Nucleus accumbens (tissue), 56 donors: ENCODE measurements around the gene NIPA2.
A peak's percentile ranks its signal among the peaks of the same experiment; 100 is the strongest.

Experiments
- DNase-seq, 56 donors: peaks; one replicate each; lab custom pipeline; 2025; lab: John Stamatoyannopoulos, UW

Gene NIPA2

DNA sequence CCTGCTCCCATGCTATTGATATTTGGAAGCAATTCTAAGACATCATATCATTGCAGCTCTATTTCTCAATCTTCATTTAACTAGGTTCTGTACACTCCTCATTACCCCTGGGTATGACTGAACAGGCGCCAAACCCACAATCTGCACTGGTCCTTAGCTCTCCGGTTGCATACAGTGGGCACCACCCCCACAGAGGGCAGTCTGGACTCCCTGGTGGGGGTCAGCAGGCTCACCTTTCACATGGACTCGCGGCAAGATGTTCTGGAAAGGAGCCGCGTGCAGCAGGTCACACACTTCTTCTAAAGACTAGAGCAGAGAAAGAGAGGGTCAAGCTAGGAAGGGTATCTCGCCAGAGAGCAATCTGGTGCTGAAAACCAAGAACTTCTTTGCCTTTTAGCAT lies 36.5 kb downstream of the NIPA2 start:
- no peak for DNase-seq

DNA sequence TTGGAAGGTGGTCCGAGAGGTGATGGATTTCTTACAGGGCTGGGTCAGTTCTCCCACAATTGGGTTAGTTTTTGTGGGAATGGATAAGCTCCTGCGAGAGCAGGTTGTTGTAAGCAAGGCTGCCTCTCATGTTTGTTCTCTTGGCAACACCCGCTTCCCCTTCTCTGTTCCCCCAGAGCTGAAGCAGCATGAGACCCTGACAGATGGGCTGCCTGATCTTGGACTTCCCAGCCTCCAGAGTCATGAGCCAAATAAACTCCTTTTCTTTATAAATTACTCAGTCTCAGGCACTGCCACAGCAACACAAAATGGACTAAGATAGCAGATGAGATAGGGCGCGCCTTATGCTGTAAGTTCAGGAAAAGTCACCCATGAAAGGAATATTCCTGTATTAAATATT lies 38.7 kb downstream of the NIPA2 start:
- no peak for DNase-seq

DNA sequence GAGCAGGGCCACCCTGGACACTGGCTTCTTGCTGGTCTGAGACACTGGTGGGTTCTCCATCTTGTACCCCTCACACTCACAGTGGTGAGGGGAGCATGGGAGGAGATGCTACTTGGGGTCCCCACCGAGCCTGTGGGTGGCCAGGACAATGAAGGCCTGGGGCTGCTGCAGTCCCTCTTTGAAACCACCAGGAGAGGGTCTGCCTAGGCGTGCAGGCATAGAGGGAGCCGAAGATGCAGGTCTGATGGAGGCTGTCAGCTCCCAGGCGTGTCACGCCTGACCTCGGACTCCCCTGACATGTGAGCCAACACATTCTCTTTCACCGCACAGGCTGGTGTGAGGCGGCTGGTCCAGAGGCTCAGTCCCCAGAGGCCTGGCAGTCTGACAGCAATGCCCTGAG lies 39.1 kb downstream of the NIPA2 start:
- no peak for DNase-seq

DNA sequence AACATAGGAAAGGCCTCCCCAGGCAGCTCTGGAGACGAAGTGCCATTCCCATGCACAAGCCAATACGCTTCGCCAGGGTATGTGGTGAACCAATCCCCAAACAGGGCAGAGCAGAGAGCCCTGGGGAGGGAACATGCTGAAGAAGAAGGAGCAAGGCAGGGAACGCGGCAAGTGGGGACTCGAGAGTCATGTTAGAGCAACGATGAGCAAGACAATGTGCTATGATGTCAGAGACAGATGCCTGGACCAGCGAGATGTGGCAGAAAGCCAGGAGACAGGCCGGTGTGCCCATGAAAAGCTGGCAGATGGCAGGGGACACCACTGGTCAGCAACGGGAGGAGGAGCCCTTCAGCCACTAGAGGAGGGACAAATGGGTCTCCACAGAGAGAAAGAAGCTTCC lies 39.6 kb downstream of the NIPA2 start:
- DNase-seq = peak in 4 of 56 donors; percentile 4 to 69 (median 12)

DNA sequence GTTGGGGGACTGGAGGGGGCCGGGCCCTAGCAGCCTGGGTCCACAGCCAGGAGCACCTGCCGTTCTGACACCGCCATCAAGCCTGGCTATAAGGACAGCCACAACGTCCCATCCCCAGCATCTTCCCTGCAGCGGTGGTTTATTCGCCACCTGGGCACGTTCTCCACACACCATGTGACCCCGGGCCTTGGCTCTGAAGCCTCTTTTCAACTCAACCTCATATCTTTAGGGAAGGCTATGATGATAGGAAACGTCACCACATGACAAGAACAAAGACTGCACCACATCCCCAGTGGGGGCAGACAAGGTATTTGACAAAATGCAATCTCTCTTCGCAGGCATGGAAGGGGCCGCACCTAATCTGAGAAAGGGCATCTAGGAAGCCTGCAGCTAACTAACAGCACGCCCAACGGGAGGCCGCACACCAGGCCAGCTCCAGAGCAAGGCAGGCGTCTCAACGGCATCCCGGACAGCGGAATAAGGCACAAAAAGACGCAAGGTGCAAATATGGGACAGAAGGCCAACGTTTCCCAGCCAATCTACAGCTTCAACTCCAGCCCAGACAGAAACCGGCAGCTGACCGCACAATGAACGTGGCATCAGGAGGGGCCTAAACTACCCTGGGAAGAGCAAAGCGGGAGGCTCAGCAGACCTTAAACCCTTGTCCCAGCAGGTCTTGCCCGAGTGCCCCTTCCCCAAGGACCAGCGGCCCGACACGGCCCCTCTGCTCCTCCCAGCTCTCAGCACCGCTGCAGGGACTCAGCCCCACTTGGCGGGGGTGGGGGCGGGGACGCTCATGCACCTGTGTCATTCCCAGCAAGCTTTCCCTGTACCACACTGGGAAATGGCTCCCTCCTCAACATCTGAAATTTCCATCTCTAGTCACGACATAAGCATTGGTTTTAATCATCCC lies 41.9 kb downstream of the NIPA2 start:
- DNase-seq = no peak

DNA sequence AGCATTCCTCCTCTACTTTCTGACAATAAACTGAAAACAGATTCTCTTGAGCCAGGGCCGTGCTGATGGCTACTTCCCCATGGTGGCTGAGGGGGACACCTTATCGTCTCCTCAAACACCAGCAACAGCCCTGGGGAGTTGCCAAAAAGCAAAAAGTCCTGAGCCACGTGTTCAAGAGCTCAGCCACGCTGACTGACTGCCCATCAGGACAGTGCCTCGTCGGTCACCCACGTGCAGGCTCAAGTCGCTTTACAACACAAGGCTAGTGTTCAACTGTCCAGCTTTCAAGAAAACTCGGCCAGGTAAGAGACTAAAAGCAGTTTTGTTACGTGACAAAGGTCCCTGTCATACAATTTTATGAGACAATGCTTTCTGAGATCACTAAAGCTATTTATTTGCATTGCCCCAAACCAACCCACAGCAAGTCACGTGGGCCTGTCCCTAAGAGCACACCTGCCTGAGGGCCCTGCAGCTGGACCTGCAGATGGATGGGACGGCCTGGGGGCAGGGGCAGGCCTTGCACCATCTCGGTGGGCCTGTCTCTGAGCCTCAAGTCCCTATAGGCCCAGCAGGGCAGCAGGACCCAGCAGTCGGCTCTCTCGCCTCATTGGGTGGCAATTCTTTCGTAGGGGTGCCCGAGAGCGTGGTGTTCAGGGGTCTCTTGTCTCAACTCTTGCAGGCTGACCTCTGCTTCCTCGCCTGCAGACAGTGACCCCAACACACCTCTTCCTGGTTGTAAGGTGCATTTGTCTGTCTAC lies 42.7 kb downstream of the NIPA2 start:
- DNase-seq = no peak

DNA sequence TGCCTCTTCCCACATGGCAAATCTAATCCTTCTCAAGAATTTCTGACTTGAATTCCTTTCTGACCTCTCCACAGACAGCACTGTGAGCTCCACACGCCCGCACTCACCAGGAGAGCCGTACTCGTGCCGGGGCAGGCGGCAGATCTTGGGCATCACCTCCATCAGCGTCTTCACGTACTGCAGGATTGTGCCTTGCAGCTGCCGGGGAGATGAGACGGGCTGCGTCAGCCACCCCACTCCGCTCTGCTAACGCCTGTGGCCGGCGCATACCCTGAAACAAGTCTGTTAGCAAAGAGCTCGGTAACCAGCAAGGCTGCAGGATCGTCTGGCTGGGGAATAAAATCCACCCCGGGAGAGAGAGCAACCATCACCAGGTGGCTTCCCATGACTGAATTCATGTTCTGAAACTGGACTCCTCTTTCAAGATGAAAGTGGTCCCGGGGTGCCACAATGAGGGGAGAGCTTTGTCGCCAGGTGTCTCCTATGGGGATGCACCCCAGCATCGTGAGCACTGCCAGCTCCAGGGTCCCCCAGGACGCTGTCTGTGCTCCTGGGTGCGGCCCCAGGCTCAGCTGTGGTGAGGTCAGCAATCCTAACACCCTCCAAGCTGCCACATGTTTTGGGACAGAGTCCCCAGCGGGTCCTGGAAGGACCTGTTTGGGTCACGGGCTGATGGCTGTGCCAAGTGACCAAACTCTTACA lies 43.4 kb downstream of the NIPA2 start:
- DNase-seq = no peak

DNA sequence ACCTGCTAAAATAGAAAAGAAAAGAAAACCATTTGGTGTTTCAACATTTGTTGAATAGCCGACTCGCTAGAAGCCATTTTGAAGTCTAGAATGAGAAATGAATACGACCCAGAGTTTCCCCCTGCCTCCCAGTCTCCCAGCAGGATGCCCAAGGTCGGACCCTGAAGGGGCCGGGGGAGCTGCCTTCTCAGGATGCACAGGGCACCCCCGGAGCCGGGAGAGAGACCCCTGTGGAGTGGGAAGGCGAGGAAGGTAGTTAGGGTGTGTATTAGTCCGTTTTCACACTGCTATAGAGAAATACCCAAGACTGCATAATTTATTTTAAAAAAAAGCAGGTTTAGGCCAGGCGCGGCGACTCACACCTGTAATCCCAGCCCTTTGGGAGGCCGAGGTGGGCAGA lies 44.7 kb downstream of the NIPA2 start:
- DNase-seq = no peak

DNA sequence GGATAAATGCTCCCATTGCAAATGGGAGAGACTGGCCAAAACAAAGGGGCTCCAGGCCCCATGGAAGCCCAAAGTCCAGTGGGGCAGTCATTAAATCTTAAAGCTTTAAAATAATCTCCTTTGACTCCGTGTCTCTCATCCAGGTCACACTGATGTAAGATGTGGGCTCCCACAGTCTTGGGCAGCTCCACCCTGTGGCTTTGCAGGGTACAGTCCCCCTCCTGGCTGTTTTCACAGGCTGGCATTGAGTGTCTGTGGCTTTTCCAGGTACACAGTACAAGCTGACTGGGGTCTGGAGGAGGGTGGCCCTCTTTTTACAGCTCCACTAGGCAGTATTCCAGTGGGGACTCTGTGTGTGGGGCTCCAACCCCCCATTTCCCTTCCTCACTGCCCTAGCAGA lies 45.9 kb downstream of the NIPA2 start:
- DNase-seq = no peak

DNA sequence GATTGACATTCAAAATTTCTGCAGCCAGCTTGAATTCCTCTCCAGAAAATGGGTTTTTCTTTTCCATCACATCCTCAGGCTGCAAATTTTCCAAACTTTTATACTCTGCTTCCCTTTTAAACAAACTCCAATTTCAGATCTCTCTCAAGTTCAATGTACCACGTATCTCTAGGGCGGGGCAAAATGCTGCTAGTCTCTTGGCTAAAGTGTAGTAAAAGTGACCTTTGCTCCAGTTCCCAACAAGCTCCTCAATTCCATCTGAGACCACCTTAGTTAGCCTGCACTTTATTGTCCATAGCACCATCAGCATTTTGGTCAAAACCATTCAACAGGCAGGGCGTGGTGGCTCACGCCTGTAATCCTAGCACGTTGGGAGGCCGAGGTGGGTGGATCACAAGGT lies 46.7 kb downstream of the NIPA2 start:
- no peak for DNase-seq

DNA sequence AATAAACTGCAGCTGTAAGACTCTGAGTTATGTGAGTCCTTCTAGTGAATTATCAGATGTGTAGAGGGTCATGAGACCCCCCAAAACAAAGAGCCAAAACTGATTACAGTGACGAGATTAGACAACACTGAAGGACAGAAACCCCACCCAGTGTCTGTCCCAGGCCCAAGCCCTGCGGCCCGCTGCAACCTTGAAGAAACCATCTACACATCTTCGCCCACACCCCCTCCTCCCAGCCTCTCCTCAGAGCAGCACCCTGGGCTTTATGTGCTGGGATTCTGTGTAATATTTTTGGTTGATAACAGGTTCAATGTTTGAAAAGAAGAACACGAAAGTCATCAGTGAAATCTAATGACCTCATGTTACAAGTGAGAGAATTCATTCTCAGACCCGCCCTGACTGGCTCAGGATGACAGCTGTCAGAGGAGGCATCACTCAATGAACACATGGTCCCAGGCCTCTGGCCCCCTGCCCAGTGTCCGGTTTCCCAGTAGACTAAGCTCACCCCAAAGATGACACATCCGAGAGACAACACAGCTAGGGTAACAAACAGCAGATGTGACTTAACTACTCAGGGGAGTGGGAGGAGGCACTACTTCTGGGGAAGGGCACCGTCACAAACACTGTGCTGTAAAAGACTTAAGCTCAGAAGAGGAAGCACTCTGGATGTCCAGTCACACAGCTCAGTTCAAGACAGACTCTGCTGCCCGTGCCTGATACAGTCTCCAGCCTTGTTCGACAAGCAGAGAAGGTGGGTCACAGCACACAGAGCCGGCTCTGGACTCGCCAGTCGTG lies 48.9 kb downstream of the NIPA2 start:
- peak in 14 of 56 donors; percentile 8 to 91 (median 19) for DNase-seq

DNA sequence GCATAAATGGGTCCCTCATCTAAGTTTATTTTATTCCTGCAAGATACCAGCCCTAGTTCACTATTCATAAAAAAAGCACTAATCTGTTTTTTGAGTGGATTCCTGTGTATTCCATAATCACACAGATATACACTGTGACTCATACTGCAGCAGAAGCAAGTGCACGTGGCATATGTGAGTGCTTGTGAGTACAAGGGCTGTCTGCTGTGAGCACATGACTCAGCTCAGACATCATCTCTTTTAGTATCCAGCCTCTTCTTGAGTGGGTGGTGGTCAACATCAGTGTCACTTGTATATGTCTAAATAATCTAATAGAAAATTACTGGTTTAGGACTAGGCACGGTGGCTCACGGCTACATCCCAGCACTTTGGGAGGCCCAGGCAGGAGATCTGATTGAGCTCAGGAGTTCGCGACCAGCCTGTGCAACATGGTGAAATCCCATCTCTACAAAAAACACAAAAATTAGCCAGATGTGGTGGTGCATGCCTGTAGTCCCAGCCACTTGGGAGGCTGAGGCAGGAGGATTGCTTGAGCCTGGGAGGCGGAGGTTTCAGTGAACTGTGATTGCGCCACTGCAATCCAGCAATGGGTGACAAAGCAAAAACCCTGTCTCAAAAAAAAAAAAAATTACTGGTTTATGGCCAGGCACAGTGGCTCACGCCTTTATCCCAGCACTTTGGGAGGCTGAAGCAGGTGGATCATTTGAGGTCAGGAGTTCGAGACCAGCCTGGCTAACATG lies 49.8 kb downstream of the NIPA2 start:
- peak in 5 of 56 donors; percentile 10 to 63 (median 34) for DNase-seq

DNA sequence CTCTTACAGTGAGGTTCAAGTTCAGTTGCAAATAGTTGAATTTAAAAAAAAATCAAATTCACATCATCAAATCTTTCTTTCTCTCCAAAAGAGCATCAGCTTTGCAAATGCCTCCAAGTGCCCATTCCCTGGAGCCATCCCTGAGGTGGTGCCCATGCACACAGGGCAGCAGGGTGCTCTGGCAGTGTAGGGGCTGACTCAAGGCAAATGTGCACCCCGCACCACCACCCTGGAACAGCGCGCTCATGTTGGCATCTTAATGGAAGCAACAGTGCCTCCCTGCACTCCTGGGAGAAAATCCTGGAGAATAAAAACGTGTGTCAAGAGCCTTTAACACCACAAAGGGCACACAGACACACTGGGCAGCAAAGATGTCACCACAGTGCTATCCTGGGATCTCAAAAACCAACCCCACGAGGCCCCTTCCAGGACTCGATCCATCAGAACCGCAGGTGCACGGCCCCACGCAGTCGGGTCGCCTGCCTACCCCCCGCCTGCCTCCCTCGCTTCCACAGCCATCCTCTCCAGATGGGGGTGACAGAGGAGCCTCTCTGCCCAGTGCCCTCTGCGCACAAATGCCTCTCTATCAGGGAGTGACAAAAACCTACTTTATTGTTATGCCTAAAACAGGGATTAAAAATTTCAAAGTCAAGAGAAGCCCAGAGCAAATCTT lies 50.8 kb downstream of the NIPA2 start:
- DNase-seq = no peak

DNA sequence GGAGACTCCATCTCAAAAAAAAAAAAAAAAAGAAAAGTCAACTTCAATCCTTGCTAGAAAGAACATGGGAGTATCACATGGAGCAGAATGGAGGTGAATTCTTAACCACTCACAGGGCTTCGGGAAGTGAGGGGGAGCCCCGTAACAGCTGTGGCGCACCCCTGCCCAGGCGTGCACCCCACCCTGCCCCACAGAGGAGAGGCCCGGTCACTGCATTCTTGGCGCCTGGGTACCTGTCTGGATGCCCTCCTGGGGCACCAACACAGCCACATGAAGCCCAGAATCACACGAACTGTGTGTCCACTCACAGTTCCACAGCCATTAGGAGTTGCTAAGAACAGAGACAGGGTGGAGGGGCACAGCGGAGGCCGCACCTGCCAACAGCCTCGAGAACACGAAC lies 51.8 kb downstream of the NIPA2 start:
- no peak for DNase-seq

DNA sequence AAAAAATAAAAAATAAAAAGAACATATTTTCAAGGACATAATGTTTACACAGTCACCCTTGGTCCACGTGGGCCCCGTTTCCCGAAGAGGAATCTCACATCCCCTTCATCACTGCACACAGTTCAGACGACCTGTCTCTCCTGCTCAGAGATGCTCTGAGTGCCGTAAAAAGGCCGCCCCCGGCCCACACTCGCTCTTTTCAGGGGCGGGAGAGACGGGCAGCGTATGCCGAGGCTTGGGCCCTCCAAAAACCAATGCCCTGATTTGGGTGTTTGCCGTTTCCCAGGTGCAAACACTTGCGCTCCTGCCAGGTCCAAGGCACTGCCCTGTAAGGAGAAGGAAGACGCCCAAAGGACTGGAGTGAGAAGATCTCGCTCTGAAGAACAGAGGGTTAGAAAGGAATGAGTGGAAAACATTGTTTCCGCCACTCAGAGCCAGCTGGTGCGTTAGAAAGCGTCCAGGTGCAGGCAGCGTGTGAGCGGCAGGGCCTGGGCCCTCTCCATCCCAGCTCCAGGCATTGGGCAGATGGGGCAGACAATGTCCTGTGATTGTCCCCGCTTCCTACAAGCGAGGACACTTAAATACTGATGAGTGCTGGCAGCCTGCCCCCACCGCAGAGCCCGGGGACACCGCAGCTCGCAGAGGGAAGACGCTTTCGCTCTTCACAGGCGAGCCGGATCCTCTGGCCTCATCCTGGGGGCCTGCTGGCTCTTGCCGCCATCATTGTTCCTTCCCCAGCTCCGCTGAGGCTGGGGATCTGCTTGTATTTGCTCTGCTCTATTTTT lies 53.2 kb downstream of the NIPA2 start:
- DNase-seq = no peak

DNA sequence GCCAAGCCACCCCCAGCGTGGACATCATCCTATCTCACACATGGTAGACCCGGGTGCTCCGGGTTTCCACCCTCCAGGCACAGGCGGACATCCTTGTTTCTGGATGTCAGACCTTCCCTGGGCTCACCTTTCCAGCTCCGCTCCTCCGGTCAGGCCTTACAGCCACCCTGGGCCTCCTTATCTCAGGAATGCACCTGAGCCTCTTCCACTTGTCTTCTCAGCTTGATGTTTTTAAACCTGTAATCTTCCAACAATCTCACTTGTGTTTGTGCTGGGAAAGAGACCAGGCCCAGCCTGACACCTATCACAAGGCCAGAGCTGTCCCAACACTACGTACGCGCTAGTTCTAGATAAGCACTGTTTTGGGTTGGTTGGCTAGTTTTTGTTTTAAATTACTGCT lies 53.9 kb downstream of the NIPA2 start:
- no peak for DNase-seq

DNA sequence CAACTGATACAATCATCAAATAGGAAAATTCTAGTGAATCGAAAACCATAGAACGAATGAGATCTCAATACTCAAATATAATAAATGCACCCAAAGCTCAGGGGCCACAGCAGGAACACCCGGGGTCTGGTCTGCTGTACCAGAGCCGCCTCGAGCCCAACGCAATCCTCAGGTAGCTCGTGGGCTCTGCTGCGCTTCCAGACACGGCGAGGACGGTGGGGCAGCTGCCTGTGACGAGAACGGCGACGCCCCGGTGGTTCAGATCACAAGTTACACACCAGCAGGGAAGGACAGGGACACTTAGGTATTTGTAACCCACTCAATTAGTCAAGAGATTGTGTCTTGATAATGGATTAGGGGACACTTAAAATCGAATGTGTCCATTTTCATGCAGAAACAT lies 54.6 kb downstream of the NIPA2 start:
- DNase-seq = no peak

DNA sequence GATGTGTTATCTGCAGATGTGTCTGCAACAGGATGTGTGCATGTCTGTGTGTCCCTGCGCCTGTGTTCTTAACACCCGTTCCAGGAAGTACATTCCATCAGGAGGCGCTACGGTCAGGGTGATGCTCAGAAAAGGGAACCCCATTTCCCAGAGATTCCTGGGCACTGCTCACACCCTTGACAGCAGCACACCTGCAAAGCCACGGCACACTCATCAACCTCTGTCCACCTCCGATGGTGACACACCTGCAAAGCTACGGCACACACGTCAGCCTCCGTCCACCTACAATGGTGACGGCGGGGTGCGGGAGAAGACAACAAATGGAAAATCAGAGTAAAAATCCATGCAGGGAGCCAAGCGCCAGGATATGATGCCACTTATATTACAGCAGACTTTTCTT lies 55.4 kb downstream of the NIPA2 start:
- DNase-seq = no peak
